Measurements from ENCODE around the gene PIGW.

PIGW gene

DNA sequence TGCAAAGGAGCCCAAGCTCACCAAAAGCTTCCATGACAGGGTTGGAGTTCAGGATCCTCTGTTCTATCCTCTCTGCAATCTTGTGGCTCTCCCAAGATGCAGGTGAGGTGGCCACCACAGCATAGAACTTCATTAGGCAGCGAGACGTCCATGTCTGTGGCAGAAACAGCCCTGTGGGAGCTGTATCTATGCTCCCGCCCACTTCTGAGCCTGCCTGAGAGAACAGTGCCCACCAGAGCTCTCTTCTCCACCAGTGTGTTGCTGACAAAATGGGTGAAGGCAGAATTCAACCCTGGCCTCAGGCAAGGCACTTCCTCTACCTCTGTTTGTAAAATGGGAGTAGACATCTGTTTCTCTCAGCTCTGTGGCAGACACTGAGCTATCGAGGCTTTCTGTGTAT, 18.9 kb upstream of the PIGW start:
- TF ChIP-seq, protein P1, sequence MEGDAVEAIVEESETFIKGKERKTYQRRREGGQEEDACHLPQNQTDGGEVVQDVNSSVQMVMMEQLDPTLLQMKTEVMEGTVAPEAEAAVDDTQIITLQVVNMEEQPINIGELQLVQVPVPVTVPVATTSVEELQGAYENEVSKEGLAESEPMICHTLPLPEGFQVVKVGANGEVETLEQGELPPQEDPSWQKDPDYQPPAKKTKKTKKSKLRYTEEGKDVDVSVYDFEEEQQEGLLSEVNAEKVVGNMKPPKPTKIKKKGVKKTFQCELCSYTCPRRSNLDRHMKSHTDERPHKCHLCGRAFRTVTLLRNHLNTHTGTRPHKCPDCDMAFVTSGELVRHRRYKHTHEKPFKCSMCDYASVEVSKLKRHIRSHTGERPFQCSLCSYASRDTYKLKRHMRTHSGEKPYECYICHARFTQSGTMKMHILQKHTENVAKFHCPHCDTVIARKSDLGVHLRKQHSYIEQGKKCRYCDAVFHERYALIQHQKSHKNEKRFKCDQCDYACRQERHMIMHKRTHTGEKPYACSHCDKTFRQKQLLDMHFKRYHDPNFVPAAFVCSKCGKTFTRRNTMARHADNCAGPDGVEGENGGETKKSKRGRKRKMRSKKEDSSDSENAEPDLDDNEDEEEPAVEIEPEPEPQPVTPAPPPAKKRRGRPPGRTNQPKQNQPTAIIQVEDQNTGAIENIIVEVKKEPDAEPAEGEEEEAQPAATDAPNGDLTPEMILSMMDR (IDR thresholded peaks at IDR 0.05; ENCODE audit: low read depth, low read length, missing control alignments), result no peak
- H3K4me3 ChIP-seq (replicated peaks; ENCODE audit: low read depth, low read length), result no peak overlapping the region
- DNase-seq (ENCODE audit: extremely low read depth, low read depth), result no peak

DNA sequence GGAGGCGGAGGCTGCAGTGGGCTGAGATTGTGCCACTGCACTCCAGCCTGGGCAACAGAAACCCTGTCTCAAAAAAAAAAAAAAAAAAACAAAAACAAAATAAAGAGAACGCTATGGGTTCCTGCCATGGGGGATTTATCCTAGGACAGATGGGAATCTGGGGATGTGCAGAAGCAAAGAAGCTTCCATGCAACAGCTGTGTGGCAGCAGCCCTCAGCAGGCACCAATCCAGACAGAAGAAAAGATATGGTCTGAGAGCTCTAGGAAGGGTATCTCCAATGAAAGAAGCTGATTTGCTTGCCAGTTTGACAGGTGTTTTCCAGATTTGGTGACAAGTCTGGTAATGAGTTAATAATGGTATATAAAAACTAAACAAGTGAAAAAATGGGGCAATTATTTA, 11.7 kb upstream of the PIGW start:
- TF ChIP-seq, protein P1 (IDR thresholded peaks at IDR 0.05; ENCODE audit: low read depth, low read length, missing control alignments), result no peak
- no peak overlapping the region for H3K4me3 ChIP-seq (replicated peaks; ENCODE audit: low read depth, low read length)
- DNase-seq (ENCODE audit: extremely low read depth, low read depth), result no peak

DNA sequence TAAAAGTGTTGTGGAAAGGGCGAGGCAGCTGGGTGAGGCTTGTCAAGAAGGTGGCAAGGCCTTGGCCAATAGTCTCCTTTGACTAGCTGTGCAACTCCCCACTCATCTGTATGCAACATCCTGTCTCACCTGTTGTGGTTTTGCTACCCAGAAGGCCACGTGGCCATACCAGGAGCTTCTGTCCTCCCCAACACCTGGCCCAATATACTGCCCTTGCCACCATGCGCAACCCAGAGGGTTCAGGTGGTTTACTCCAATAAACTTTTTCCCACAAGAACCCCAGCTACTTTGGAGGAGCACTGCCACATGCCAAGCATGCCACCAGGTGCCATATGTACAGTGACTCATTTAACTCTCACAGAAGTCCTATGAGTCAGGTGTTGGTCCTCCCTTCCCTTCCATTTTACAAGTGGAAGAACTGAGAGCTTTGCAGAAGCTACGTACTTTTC, 10.3 kb upstream of the PIGW start:
- TF ChIP-seq, protein P1 (IDR thresholded peaks at IDR 0.05; ENCODE audit: low read depth, low read length, missing control alignments), result no peak
- no peak for DNase-seq (ENCODE audit: extremely low read depth, low read depth)
- H3K4me3 ChIP-seq (replicated peaks; ENCODE audit: low read depth, low read length), result no peak overlapping the region

DNA sequence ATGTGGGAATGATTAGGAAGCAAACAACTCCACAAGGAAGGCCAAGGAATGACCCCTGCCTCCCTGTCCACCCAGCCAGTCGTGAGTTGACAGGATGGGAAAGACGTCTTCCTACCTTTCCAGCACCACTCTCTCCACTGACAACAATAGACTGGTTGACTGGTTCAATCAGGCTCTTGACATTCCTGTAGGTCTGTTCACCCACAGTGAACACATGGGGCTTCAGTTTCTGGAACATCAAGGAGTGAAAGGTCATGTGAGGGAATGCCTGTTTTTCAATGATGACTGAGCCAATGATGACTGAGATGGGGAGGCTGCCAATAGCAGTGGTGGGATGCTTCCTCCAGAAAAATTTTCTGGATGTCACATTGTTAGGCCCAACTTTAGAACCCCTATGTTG, 9.7 kb upstream of the PIGW start:
- TF ChIP-seq, protein P1 (IDR thresholded peaks at IDR 0.05; ENCODE audit: low read depth, low read length, missing control alignments), result no peak
- no peak overlapping the region for H3K4me3 ChIP-seq (replicated peaks; ENCODE audit: low read depth, low read length)
- DNase-seq (ENCODE audit: extremely low read depth, low read depth), result no peak

DNA sequence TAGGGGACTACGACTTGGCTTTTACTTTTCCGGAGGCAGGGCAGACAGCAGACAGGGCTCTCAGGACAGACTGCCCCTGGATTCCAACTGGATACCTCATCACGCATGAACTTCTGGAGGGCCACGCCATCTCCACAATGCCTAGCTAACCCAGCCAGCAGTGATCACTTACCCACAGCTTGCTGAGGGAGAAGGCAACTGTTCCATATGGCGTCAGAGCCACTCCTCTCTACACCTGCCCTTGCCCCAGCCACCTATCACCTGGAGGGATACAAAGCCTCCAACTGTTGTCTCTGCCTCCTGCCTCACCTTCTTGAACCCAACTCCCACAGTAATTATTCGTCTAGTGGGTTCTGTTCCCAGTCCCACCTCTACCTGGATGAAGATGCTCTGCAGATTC, 8.9 kb upstream of the PIGW start:
- TF ChIP-seq, protein P1 (IDR thresholded peaks at IDR 0.05; ENCODE audit: low read depth, low read length, missing control alignments), result no peak
- H3K4me3 ChIP-seq (replicated peaks; ENCODE audit: low read depth, low read length), result no peak overlapping the region
- no peak for DNase-seq (ENCODE audit: extremely low read depth, low read depth)

DNA sequence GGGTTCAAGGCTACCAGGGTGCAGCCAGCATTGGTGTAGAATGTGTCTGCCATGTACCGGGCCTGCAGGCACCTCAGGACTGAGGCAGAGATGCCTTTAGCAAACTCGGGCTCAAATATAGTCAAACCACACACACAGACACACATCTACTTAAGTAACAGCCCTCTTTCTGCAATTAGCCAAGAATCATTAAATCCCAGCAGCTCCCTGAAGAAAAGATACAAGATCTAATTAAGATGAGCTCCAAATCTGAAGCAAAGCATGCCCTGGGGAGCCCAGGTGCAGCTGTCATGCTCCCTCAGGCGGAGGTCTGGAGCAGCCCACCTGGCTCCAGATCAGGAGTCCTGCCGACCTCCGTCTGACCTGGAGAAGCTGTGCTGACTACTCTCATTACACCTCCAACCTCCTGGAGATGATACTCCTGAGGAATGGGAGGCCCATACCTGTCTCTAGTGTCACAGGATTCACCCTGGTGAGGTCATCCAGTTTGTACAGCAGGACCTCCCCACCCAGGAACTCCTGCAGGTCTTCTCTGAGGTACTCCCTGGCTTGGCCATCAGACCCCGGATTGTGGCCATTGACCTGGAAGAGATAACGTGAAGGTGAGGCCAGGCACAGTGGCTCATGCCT, 7.1 kb upstream of the PIGW start:
- DNase-seq (ENCODE audit: extremely low read depth, low read depth), result no peak
- TF ChIP-seq, protein P1 (IDR thresholded peaks at IDR 0.05; ENCODE audit: low read depth, low read length, missing control alignments), result no peak
- H3K4me3 ChIP-seq (replicated peaks; ENCODE audit: low read depth, low read length), result no peak overlapping the region

DNA sequence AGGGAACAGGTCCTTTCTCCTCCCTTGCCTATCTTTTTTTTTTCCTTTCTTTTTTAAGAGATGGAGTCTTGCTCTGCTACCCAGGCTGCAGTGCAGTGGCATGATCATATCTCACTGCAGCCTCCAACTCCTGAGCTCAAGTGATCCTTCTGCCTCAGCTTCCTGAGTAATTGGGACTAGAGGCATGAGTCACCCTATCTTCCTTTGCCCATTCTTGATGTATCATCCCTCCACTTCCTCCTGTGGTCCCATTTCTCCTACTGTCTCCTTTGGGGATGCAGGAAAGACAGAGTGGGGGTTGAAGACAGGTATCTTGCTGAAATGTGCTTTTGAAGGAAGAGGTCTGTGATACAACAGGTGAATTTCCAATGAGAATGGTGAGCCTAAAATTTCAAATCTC, 5.7 kb upstream of the PIGW start:
- H3K4me3 ChIP-seq (replicated peaks; ENCODE audit: low read depth, low read length), result no peak overlapping the region
- TF ChIP-seq, protein P1 (IDR thresholded peaks at IDR 0.05; ENCODE audit: low read depth, low read length, missing control alignments), result no peak
- no peak for DNase-seq (ENCODE audit: extremely low read depth, low read depth)

Data from HFF-Myc (cell line).